GM12878 (cell line): Measurements from ENCODE around the gene ADD1. TPM values are rescaled to one million over a fixed set of nuclear protein-coding genes. Genes with fewer than 3 reads are reported as not detected.
"Not testable (repeated sequence)": the region's sequence is repeated elsewhere in the genome, so short reads cannot be mapped to it uniquely, and the experiment has no call there.

Experiments
- ATAC-seq: fragments of 200-7000 bp; cut with Tn5 transposase; 3 replicates; pipeline ENCODE4 v1.9.1; 2020; ENCODE audit warnings: mild to moderate bottlenecking, moderate library complexity
- BruUV-seq: library from RNA; stranded (reverse); fragments of 400-500 nt; replicated peaks from 2 replicates; lab custom pipeline; 2021; lab: Mats Ljungman, UMichigan
- CTCF ChIA-PET: fragments of 300-600 bp; sonication (Branson Sonifier 250); formaldehyde crosslinking; extraction: SDS; loops from one replicate; lab custom pipeline; 2021; ENCODE audit warnings: inconsistent platforms; lab: Yijun Ruan, JAX
- POLR2A ChIA-PET: fragments of 350-600 bp; formaldehyde crosslinking; extraction: SDS; loops from one replicate; lab custom pipeline; 2021; ENCODE audit warnings: inconsistent platforms; lab: Charles Lee
- RAD21 ChIA-PET: fragments of 300-600 bp; sonication (Branson Sonifier 250); formaldehyde crosslinking; loops from one replicate; lab custom pipeline; 2023; ENCODE audit warnings: antibody characterized with exemption; ENCODE audit not compliant: unreplicated experiment; lab: Charles Lee
- SMC1A ChIA-PET: fragments of 300-600 bp; sonication (Branson Sonifier 250); formaldehyde crosslinking; loops from one replicate; lab custom pipeline; 2023; ENCODE audit not compliant: unreplicated experiment, uncharacterized antibody; lab: Charles Lee
- DNase-seq: peaks from one replicate; pipeline ENCODE4 v3.0.0-alpha.2; 2011; ENCODE audit warnings: low read depth, low spot score
- FAIRE-seq: peaks from 3 replicates; lab custom pipeline; 2011; peaks lifted over from hg19 to GRCh38; lab: Jason Lieb, UNC
- H2AFZ ChIP-seq: 2 replicates; pipeline ENCODE4 v1.6.0; 2011; ENCODE audit warnings: low read depth, low read length, control low read depth; ENCODE audit not compliant: control insufficient read depth
- H3K27ac ChIP-seq: 2 replicates; pipeline ENCODE4 v1.5.1; 2011; ENCODE audit warnings: control low read depth; ENCODE audit not compliant: control insufficient read depth, insufficient read depth
- H3K27me3 ChIP-seq, 2 experiments: replicated peaks in 1 of 2; 2 replicates each; pipeline versions ENCODE4 v1.6.0 to v1.6.1; 2011; ENCODE audit warnings: low read length in 1 of 2; ENCODE audit not compliant: control insufficient read depth in 2 of 2, insufficient read depth in 2 of 2
- H3K36me3 ChIP-seq, 2 experiments: 2 replicates each; pipeline ENCODE4 v1.5.1; 2011; ENCODE audit warnings: low read length in 1 of 2; ENCODE audit not compliant: control insufficient read depth in 2 of 2, insufficient read depth in 2 of 2
- H3K4me1 ChIP-seq: 2 replicates; pipeline ENCODE4 v1.6.1; 2011; ENCODE audit warnings: mild to moderate bottlenecking, low read length, moderate library complexity, mixed read lengths; ENCODE audit not compliant: control insufficient read depth, insufficient read depth
- H3K4me2 ChIP-seq: 2 replicates; pipeline ENCODE4 v1.6.0; 2011; ENCODE audit warnings: control low read depth; ENCODE audit not compliant: control insufficient read depth, insufficient read depth
- H3K4me3 ChIP-seq: fragments of 200-600 bp; sonication (generic); 2 replicates; pipeline ENCODE4 v1.5.1; 2016
- H3K79me2 ChIP-seq: 2 replicates; pipeline ENCODE4 v1.6.0; 2011; ENCODE audit warnings: low read length; ENCODE audit not compliant: control insufficient read depth, insufficient read depth
- H3K9ac ChIP-seq: 2 replicates; pipeline ENCODE4 v1.8.0; 2011; ENCODE audit warnings: low read length, control low read depth, mixed read lengths; ENCODE audit not compliant: control insufficient read depth, insufficient read depth
- H3K9me3 ChIP-seq: replicated peaks from 3 replicates; pipeline ENCODE4 v1.5.1; 2011; ENCODE audit warnings: mild to moderate bottlenecking, low read length; ENCODE audit not compliant: control insufficient read depth, insufficient read depth
- H4K20me1 ChIP-seq: 2 replicates; pipeline ENCODE4 v1.6.0; 2011; ENCODE audit not compliant: control insufficient read depth, insufficient read depth
- PKNOX1 ChIP-seq: fragments of 450-650 bp; IDR thresholded peaks from 2 replicates; pipeline ENCODE4 v1.6.1; 2016; ENCODE audit warnings: mild to moderate bottlenecking
- RUNX3 ChIP-seq: IDR thresholded peaks from 2 replicates; pipeline ENCODE4 v1.6.1; 2012; ENCODE audit warnings: low read length, inconsistent platforms
- WGBS: methylation state at CpG from one replicate; pipeline ENCODE4 v1.1.6; 2016; ENCODE audit warnings: low lambda C conversion rate; ENCODE audit not compliant: insufficient replicate concordance, insufficient coverage; ENCODE audit errors: missing lambda C conversion rate; 5-methylcytosine and 5-hydroxymethylcytosine counted together
- in situ Hi-C: fragments of 300-500 bp; cut with MboI; formaldehyde crosslinking; loops from 9 replicates; pipeline ENCODE4 v1.14.3; 2018; ENCODE audit warnings: mixed read lengths
- intact Hi-C: fragments of 100-400 bp; cut with micrococcal nuclease; formaldehyde crosslinking; loops from one replicate; pipeline ENCODE4 v1.14.2; 2022; ENCODE audit not compliant: unreplicated experiment
- polyA plus RNA-seq, 11 experiments: library from polyadenylated mRNA; depleted of rRNA in 4 of 11; unstranded in 6 of 11; stranded (reverse) in 5 of 11; fragments of >200 nt; fragmentation: Nextera tagmentation in 4 of 11; fragmentation: Illumina TruSeq in 1 of 11; extraction: Ambion mirVana in 4 of 11; extraction: Trizol in 1 of 11; gene quantifications; 1 replicate in 1 of 11; 2 replicates in 10 of 11; pipeline versions ENCODE4 v1.2.1 to v1.2.3, GENCODE V29; 2011 to 2016; ENCODE audit warnings: inconsistent platforms in 2 of 11, missing spikeins in 2 of 11, low read depth in 1 of 11
- total RNA-seq, 4 experiments: library from RNA; depleted of rRNA in 3 of 4; stranded (reverse); fragments of >200 nt in 3 of 4; fragmentation: Illumina TruSeq in 1 of 4; extraction: Trizol in 1 of 4; gene quantifications; 2 replicates each; pipeline versions ENCODE4 v1.2.1 to v1.2.3, GENCODE V29; 2013 to 2021

The ADD1 gene
- total and polyA plus RNA-seq, 10 of the 15 experiments (the other 5 are each of a cell fraction or from before 2014, with no cell fraction given) = 21.6 to 182 (median 105) TPM

- H3K9me3 ChIP-seq, FAIRE-seq, H3K4me3 ChIP-seq, H3K4me1 ChIP-seq, H3K79me2 ChIP-seq, intact Hi-C loops, BruUV-seq, H2AFZ ChIP-seq, in situ Hi-C loops, H4K20me1 ChIP-seq, H3K36me3 ChIP-seq, H3K27me3 ChIP-seq, H3K9ac ChIP-seq, DNase-seq: not testable (repeated sequence)
- peak; percentile 86 for ATAC-seq
- ChIA-PET SMC1A (interaction anchor here (0.6 to 1.5 kb wide), 3 partner anchors 17 to 69 kb away, joined by 3 to 4 read pairs (median 3); no protein-coding TSS in a partner anchor), CTCF (interaction anchor here (0.6 to 1.7 kb wide), 4 partner anchors 35 to 154 kb away, joined by 3 to 5 read pairs (median 4); no protein-coding TSS in a partner anchor), RAD21 (interaction anchor here (0.7 kb wide), 1 partner anchor 17 kb away, joined by 3 read pairs; no protein-coding TSS in a partner anchor), POLR2A (interaction anchor here (0.6 kb wide), 1 partner anchor 48 kb away, joined by 4 read pairs; no protein-coding TSS in a partner anchor)
- 32% methylated on average over 7 of the region's 8 CpGs for WGBS
- 0 out of 2 replicates have a peak overlapping the region, but pooled peaks have one; percentile 25 for H3K27ac ChIP-seq
- H3K4me2 ChIP-seq = peak overlapping the region; percentile 9; the same call in 1 of the 2 replicates
- TF ChIP-seq RUNX3 = peak; percentile 33; the same call in 1 of the 2 replicates
Observed at GRCh38 chr4:2918714-2919113, 75.1 kb downstream of the ADD1 start.

- H3K27ac ChIP-seq, H3K27me3 ChIP-seq, CTCF ChIA-PET, in situ Hi-C loops, DNase-seq, H4K20me1 ChIP-seq, H3K9ac ChIP-seq, FAIRE-seq, intact Hi-C loops, BruUV-seq, RAD21 ChIA-PET, H3K4me3 ChIP-seq, H2AFZ ChIP-seq, ATAC-seq, H3K4me2 ChIP-seq, H3K79me2 ChIP-seq, H3K4me1 ChIP-seq, H3K9me3 ChIP-seq: not testable (repeated sequence)
- ChIA-PET SMC1A (interaction anchor here (1.3 kb wide), 1 partner anchor 31 kb away, joined by 5 read pairs; no protein-coding TSS in a partner anchor), POLR2A (interaction anchor here (0.6 kb wide), 1 partner anchor 254 kb away, joined by 3 read pairs; no protein-coding TSS in a partner anchor)
- WGBS = 35% methylated on average over 7 of the region's 7 CpGs
- peak; percentile 47; the same call in 1 of the 2 replicates for TF ChIP-seq PKNOX1
- peaks cover 10 to 22% of the 10 kb centered on the region in 2 experiments for H3K36me3 ChIP-seq
Observed at GRCh38 chr4:2922453-2923101, 78.9 kb downstream of the ADD1 start.
